Endothelial cell of umbilical vein (primary cell): Measurements from ENCODE around the gene MINDY4. TPM values are rescaled to one million over a fixed set of nuclear protein-coding genes. Genes with fewer than 3 reads are reported as not detected.

ENCODE experiments used
- BruUV-seq: library from RNA; stranded (reverse); fragments of 400-500 nt; replicated peaks from 2 replicates; lab custom pipeline; 2021; lab: Mats Ljungman, UMichigan
- CTCF ChIA-PET: fragments of 300-600, 350-600 bp; sonication (Branson Sonifier 250); formaldehyde crosslinking; loops from one replicate; lab custom pipeline; 2021; ENCODE audit warnings: antibody characterized with exemption, inconsistent platforms; lab: Charles Lee
- POLR2A ChIA-PET: fragments of 300-600, 350-600 bp; sonication (Branson Sonifier 250); formaldehyde crosslinking; loops from one replicate; lab custom pipeline; 2021; ENCODE audit warnings: antibody characterized with exemption, inconsistent platforms; lab: Charles Lee
- DNase-seq: peaks from one replicate; pipeline ENCODE4 v3.0.0-alpha.2; 2011; ENCODE audit warnings: low read depth, low spot score
- FAIRE-seq: peaks from 2 replicates; lab custom pipeline; 2011; peaks lifted over from hg19 to GRCh38; lab: Jason Lieb, UNC
- H2AFZ ChIP-seq: 2 replicates; pipeline ENCODE4 v1.6.0; 2012; ENCODE audit warnings: low read depth, low read length, control low read depth, inconsistent platforms
- H3K27ac ChIP-seq: 2 replicates; pipeline ENCODE4 v1.5.1; 2011; ENCODE audit warnings: low read depth, mild to moderate bottlenecking, control low read depth, low read length, moderate library complexity; ENCODE audit not compliant: insufficient read depth
- H3K27me3 ChIP-seq, 2 experiments: 2 replicates each; pipeline versions ENCODE4 v1.6.0 to v1.6.1; 2011; ENCODE audit warnings: low read length in 2 of 2, mixed read lengths in 1 of 2; ENCODE audit not compliant: control insufficient read depth in 2 of 2, insufficient read depth in 2 of 2
- H3K36me3 ChIP-seq, 2 experiments: 2 replicates in 1 of 2; 3 replicates in 1 of 2; pipeline ENCODE4 v1.5.1; 2011; ENCODE audit warnings: low read length in 2 of 2, mild to moderate bottlenecking in 1 of 2, moderate library complexity in 1 of 2; ENCODE audit not compliant: control insufficient read depth in 2 of 2, insufficient read depth in 2 of 2; ENCODE audit errors: extremely low read depth in 1 of 2
- H3K4me1 ChIP-seq: 3 replicates; pipeline ENCODE4 v1.5.1; 2011; ENCODE audit warnings: mild to moderate bottlenecking, low read length; ENCODE audit not compliant: control insufficient read depth, insufficient read depth; ENCODE audit errors: extremely low read depth
- H3K4me2 ChIP-seq: 2 replicates; pipeline ENCODE4 v1.6.1; 2011; ENCODE audit warnings: low read length, control low read depth, mixed read lengths; ENCODE audit not compliant: insufficient read depth
- H3K4me3 ChIP-seq, 3 experiments: fragments of 200-600 bp in 1 of 3; sonication (generic), shearing (Covaris generic) in 1 of 3; replicated peaks in 1 of 3; 2 replicates each; pipeline ENCODE4 v1.5.1; 2011 to 2016; ENCODE audit warnings: control low read depth in 3 of 3, low read length in 3 of 3, mild to moderate bottlenecking in 2 of 3, inconsistent platforms in 1 of 3, low read depth in 1 of 3, moderate library complexity in 1 of 3; ENCODE audit not compliant: insufficient read depth in 1 of 3
- H3K79me2 ChIP-seq: 2 replicates; pipeline ENCODE4 v1.6.0; 2012; ENCODE audit warnings: low read length, inconsistent platforms; ENCODE audit not compliant: control insufficient read depth, insufficient read depth
- H3K9ac ChIP-seq: replicated peaks from 2 replicates; pipeline ENCODE3; 2011; ENCODE audit warnings: low read length, control low read depth; ENCODE audit not compliant: insufficient read depth; ENCODE audit errors: extremely low read depth
- H3K9me1 ChIP-seq: replicated peaks from 3 replicates; pipeline ENCODE4 v1.6.0; 2011; ENCODE audit warnings: mild to moderate bottlenecking, low read length; ENCODE audit not compliant: control insufficient read depth, insufficient read depth; ENCODE audit errors: extremely low read depth
- H3K9me3 ChIP-seq: replicated peaks from 2 replicates; pipeline ENCODE4 v1.5.1; 2012; ENCODE audit warnings: low read length, inconsistent platforms; ENCODE audit not compliant: control insufficient read depth, insufficient read depth
- H4K20me1 ChIP-seq: replicated peaks from 2 replicates; pipeline ENCODE3; 2011; ENCODE audit warnings: mild to moderate bottlenecking, low read length; ENCODE audit not compliant: control insufficient read depth, insufficient read depth; ENCODE audit errors: extremely low read depth
- EZH2 ChIP-seq: IDR thresholded peaks from 2 replicates; pipeline ENCODE4 v1.6.1; 2012; ENCODE audit warnings: borderline replicate concordance, low read depth, mild to moderate bottlenecking, moderate library complexity, low read length, inconsistent platforms; ENCODE audit not compliant: severe bottlenecking
- FOS ChIP-seq: IDR thresholded peaks from 2 replicates; pipeline ENCODE4 v1.6.1; 2011; ENCODE audit warnings: mild to moderate bottlenecking, low read length, moderate library complexity, borderline replicate concordance; ENCODE audit not compliant: insufficient read depth
- GATA2 ChIP-seq: IDR thresholded peaks from 2 replicates; pipeline ENCODE4 v1.7.0; 2011; ENCODE audit warnings: low read depth, mild to moderate bottlenecking, moderate library complexity, mixed read lengths, low read length; ENCODE audit not compliant: insufficient read length, insufficient read depth
- JUN ChIP-seq: IDR thresholded peaks from 2 replicates; pipeline ENCODE4 v1.6.1; 2011; ENCODE audit warnings: borderline replicate concordance, low read depth; ENCODE audit not compliant: insufficient read length, insufficient read depth
- MAX ChIP-seq: IDR thresholded peaks from 2 replicates; pipeline ENCODE4 v1.6.1; 2011; ENCODE audit not compliant: insufficient read depth, insufficient read length
- MYC ChIP-seq: IDR thresholded peaks from one replicate; pipeline ENCODE4 v1.6.1; 2011; ENCODE audit warnings: mild to moderate bottlenecking, low read depth, low read length
- POLR2A ChIP-seq: IDR thresholded peaks from 2 replicates; pipeline ENCODE4 v1.6.1; 2012; ENCODE audit warnings: low read depth, mild to moderate bottlenecking, control low read depth, low read length
- POLR2AphosphoS5 ChIP-seq: IDR thresholded peaks from 2 replicates; pipeline ENCODE4 v1.6.1; 2012; ENCODE audit warnings: low read depth, mild to moderate bottlenecking, control low read depth, low read length, moderate library complexity; ENCODE audit not compliant: insufficient read depth
- dilution Hi-C: fragments of 300-500 bp; cut with MboI; formaldehyde crosslinking; loops from one replicate; pipeline ENCODE4 v1.15.0; 2019; ENCODE audit warnings: low sequenced_read_pairs; ENCODE audit not compliant: extremely low pct_ligation_motif_present
- intact Hi-C: fragments of 100-400 bp; cut with micrococcal nuclease; formaldehyde crosslinking; loops from one replicate; pipeline ENCODE4 v1.10.0; 2022
- polyA plus RNA-seq, 4 experiments: library from polyadenylated mRNA; depleted of rRNA in 3 of 4; stranded (reverse) in 3 of 4; unstranded in 1 of 4; fragments of >200 nt; gene quantifications; 2 replicates each; pipeline versions ENCODE4 v1.2.1 to v1.2.3, GENCODE V29; 2011 to 2012; ENCODE audit warnings: missing spikeins in 1 of 4
- total RNA-seq: library from RNA; stranded (reverse); gene quantifications from 2 replicates; pipeline ENCODE4 v1.2.3, GENCODE V29; 2021
- TF ChIP-seq, protein P1 (sequence below), 2 donors: IDR thresholded peaks; 1 replicate in 1 of 2; 2 replicates in 1 of 2; pipeline ENCODE4 v1.5.1; 2011; ENCODE audit warnings: low read length in 2 of 2, mild to moderate bottlenecking in 2 of 2, moderate library complexity in 2 of 2, control low read depth in 1 of 2, inconsistent platforms in 1 of 2, low read depth in 1 of 2; ENCODE audit not compliant: insufficient read depth in 1 of 2; ENCODE audit errors: extremely low read depth in 1 of 2

The MINDY4 gene
- total and polyA plus RNA-seq, 2 donors (not counting 3 experiments of a cell fraction or from before 2014, with no cell fraction given) = 2.2 to 4.7 TPM

DNA sequence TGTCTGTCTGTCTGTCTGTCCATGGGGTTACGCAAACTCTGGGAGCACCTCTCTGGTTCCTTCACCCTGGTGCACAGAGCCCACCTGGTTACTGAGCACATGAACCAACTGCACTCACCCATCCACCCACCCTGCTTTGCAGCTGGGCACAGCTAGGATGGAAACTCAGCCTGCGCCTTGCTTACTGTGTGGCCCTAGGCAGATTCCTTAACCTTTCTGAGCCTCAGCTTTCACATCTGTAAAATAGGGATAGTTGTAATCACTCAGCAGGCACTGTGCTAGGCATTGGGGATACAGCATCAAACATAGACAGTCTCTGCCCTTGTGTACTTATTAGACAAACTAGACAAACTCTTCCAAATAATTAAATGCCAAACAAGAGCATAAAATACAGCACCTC, 41.1 kb upstream of the MINDY4 start:
- no peak overlapping the region for H3K27ac ChIP-seq
- no peaks in the 10 kb centered on the region for H3K79me2 ChIP-seq
- CTCF ChIA-PET = no interaction called here
- H3K9ac ChIP-seq = no peak overlapping the region
- no peak overlapping the region for H3K4me2 ChIP-seq
- dilution Hi-C loops (no loop called here), intact Hi-C loops (no loop called here)
- no peak overlapping the region for H3K4me3 ChIP-seq
- DNase-seq = no peak
- H3K27me3 ChIP-seq = peaks cover 4 to 15% of the 10 kb centered on the region in 2 experiments
- H2AFZ ChIP-seq = no peak overlapping the region
- H4K20me1 ChIP-seq = no peaks in the 10 kb centered on the region
- BruUV-seq = no TSS peak
- FAIRE-seq = no peak
- H3K9me1 ChIP-seq = no peaks in the 10 kb centered on the region
- H3K36me3 ChIP-seq = no peaks in the 10 kb centered on the region
- TF ChIP-seq POLR2AphosphoS5 = no peak
- no peak for TF ChIP-seq MYC
- no peak for TF ChIP-seq FOS
- no peak for TF ChIP-seq GATA2
- TF ChIP-seq JUN = no peak
- no peak for TF ChIP-seq MAX
- TF ChIP-seq POLR2A = no peak
- TF ChIP-seq EZH2 = no peak
- TF ChIP-seq, protein P1, sequence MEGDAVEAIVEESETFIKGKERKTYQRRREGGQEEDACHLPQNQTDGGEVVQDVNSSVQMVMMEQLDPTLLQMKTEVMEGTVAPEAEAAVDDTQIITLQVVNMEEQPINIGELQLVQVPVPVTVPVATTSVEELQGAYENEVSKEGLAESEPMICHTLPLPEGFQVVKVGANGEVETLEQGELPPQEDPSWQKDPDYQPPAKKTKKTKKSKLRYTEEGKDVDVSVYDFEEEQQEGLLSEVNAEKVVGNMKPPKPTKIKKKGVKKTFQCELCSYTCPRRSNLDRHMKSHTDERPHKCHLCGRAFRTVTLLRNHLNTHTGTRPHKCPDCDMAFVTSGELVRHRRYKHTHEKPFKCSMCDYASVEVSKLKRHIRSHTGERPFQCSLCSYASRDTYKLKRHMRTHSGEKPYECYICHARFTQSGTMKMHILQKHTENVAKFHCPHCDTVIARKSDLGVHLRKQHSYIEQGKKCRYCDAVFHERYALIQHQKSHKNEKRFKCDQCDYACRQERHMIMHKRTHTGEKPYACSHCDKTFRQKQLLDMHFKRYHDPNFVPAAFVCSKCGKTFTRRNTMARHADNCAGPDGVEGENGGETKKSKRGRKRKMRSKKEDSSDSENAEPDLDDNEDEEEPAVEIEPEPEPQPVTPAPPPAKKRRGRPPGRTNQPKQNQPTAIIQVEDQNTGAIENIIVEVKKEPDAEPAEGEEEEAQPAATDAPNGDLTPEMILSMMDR (IDR thresholded peaks at IDR 0.05; ENCODE audit: extremely low read depth in 1 of 2, insufficient read depth in 1 of 2, low read depth in 1 of 2, low read length in 2 of 2) = no peak
- H3K9me3 ChIP-seq = no peaks in the 10 kb centered on the region
- no peaks in the 10 kb centered on the region for H3K4me1 ChIP-seq
- POLR2A ChIA-PET = no interaction called here
